Uterus (tissue), 2 donors: ENCODE measurements around the gene CYBC1.

ENCODE experiments used
- CTCF ChIP-seq, 4 experiments: fragments of 200-600 bp in 2 of 4; fragments of 450-650 bp in 2 of 4; sonication (generic) in 2 of 4; IDR thresholded peaks; one replicate each; pipeline ENCODE4 v1.5.1; 2016 to 2019; ENCODE audit warnings: antibody characterized with exemption in 4 of 4, mild to moderate bottlenecking in 2 of 4, moderate library complexity in 1 of 4
- POLR2A ChIP-seq, 2 donors: fragments of 450-650 bp; IDR thresholded peaks; one replicate each; pipeline ENCODE4 v1.6.1; 2016; ENCODE audit warnings: antibody characterized with exemption in 2 of 2, mild to moderate bottlenecking in 1 of 2, moderate library complexity in 1 of 2

GRCh38 chr17:82449883-82450356, 632 bp downstream of the CYBC1 start:
- no peak for TF ChIP-seq CTCF (IDR thresholded peaks at IDR 0.05)
- no peak for TF ChIP-seq POLR2A (IDR thresholded peaks at IDR 0.05)
